GM23248 (cell line): ENCODE data around the gene MIOX.
"Not testable (repeated sequence)": the region's sequence is repeated elsewhere in the genome, so short reads cannot be mapped to it uniquely, and the experiment has no call there.

Experiments used
- EZH2 ChIP-seq: fragments of 200-600 bp; sonication (generic); IDR thresholded peaks from 2 replicates; pipeline ENCODE4 v1.6.1; 2018; ENCODE audit warnings: antibody characterized with exemption, mild to moderate bottlenecking; ENCODE audit not compliant: insufficient read depth, poor library complexity, severe bottlenecking
- EZH2phosphoT487 ChIP-seq: fragments of 200-600 bp; sonication (generic); IDR thresholded peaks from 2 replicates; pipeline ENCODE4 v1.6.1; 2018; ENCODE audit warnings: antibody characterized with exemption, moderate library complexity, mild to moderate bottlenecking, low read depth; ENCODE audit not compliant: insufficient read depth

DNA sequence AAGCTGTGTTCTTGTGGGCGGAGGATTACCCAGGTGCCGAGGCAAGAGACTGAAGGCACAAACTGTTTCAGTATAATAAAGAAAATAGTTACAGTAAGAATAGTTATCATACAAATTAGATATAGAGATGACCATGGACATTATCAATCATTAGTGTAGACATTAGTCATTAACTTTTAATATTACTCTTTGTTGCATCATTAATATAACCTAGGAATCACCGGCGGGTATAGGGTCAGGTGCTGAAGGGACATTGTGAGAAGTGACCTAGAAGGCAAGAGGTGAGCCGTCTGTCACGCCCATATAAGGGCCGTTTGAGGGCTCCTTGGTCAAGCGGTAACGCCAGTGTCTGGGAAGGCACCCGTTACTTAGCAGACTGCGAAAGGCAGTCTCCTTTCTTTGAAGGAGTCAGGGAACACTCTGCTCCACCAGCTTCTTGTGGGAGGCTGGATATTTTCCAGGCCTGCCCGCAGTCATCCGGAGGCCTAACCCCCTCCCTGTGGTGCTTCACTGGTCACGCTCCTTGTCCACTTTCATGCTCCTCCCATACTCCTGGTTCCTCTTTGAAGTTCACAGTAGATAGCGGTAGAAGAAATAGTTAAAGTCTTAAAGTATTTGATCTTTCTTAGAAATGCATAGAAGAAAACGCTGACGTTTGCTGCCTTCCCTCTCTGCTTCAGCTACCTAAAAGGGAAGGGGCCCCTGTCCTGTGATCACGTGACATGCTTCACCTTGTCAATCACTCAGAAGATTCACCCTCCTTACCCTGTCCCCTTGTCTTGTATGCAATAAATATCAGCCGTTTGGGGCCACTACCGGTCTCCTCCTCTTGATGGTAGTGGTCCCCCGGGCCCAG is 47.4 kb downstream of the MIOX start:
- not testable (repeated sequence) for TF ChIP-seq EZH2, EZH2phosphoT487
